SJCRH30 (cell line): Measurements from ENCODE around the gene ACTL7B. TPM values are rescaled to one million over a fixed set of nuclear protein-coding genes. Genes with fewer than 3 reads are reported as not detected.
A peak's percentile ranks its signal among the peaks of the same experiment; 100 is the strongest.
"Not testable (repeated sequence)": the region's sequence is repeated elsewhere in the genome, so short reads cannot be mapped to it uniquely, and the experiment has no call there.

Experiments
- DNase-seq, 2 experiments: peaks; one replicate each; pipeline ENCODE4 v3.0.0-alpha.2; 2015 to 2020
- H3K27ac ChIP-seq: fragments of 250-450 bp; sonication (Bioruptor Pico); 2 replicates; pipeline ENCODE4 v1.5.1; 2020; ENCODE audit warnings: mild to moderate bottlenecking, moderate library complexity
- H3K27me3 ChIP-seq: fragments of 250-450 bp; sonication (Bioruptor Pico); 2 replicates; pipeline ENCODE4 v1.5.1; 2020; ENCODE audit warnings: mild to moderate bottlenecking, moderate library complexity
- H3K36me3 ChIP-seq: fragments of 250-450 bp; sonication (Bioruptor Pico); 2 replicates; pipeline ENCODE4 v1.5.1; 2020; ENCODE audit warnings: mild to moderate bottlenecking, moderate library complexity
- H3K4me1 ChIP-seq: fragments of 250-450 bp; sonication (Bioruptor Pico); 2 replicates; pipeline ENCODE4 v1.5.1; 2020; ENCODE audit warnings: mild to moderate bottlenecking, moderate library complexity
- H3K4me3 ChIP-seq: fragments of 250-450 bp; sonication (Bioruptor Pico); 2 replicates; pipeline ENCODE4 v1.5.1; 2020; ENCODE audit warnings: mild to moderate bottlenecking, moderate library complexity
- H3K9me3 ChIP-seq: fragments of 250-450 bp; sonication (Bioruptor Pico); replicated peaks from 2 replicates; pipeline ENCODE4 v1.5.1; 2020; ENCODE audit warnings: mild to moderate bottlenecking, moderate library complexity
- total RNA-seq: library from RNA; depleted of rRNA; stranded (reverse); fragments of >200 nt; shearing (Covaris generic); gene quantifications from 2 replicates; pipeline ENCODE4 v1.2.3, GENCODE V29; 2014

ACTL7B gene
- total RNA-seq, 1 experiment from 2014 or later = not detected

DNA sequence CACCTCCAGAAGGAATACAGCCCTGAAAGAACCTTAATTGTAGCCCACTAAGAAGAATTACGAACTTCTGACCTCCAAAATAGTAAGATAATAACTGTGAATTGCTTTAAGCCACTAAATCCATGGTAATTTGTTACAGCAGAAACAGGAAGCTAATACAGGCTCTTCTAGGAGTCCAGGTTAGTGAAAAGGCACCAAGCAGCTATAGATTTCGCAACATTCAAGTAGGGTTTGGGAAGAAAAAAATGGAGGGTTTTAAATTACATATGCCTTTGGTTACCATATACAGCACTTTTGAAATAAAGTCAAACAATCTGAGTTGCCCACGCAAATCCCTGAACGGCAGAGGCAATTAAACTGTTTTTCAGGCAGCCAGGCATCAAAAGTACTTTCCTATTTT lies 4.6 kb upstream of the ACTL7B start:
- no peak for DNase-seq
- H3K9me3 ChIP-seq = no peaks in the 10 kb centered on the region

GRCh38 chr9:108859459-108860114 lies 3.8 kb upstream of the ACTL7B start:
- no peak overlapping the region for H3K27ac ChIP-seq
- no peaks in the 10 kb centered on the region for H3K27me3 ChIP-seq
- H3K36me3 ChIP-seq = no peaks in the 10 kb centered on the region
- H3K4me3 ChIP-seq = no peak overlapping the region
- no peaks in the 10 kb centered on the region for H3K9me3 ChIP-seq
- H3K4me1 ChIP-seq = no peaks in the 10 kb centered on the region
- peak in 1 of 2 experiments; percentile 22 for DNase-seq

More for the DNA sequence above, 4.6 kb upstream of the ACTL7B start:
- no peak overlapping the region for H3K27ac ChIP-seq
- H3K4me1 ChIP-seq = no peaks in the 10 kb centered on the region
- no peak overlapping the region for H3K4me3 ChIP-seq
- H3K36me3 ChIP-seq = no peaks in the 10 kb centered on the region
- no peaks in the 10 kb centered on the region for H3K27me3 ChIP-seq

DNA sequence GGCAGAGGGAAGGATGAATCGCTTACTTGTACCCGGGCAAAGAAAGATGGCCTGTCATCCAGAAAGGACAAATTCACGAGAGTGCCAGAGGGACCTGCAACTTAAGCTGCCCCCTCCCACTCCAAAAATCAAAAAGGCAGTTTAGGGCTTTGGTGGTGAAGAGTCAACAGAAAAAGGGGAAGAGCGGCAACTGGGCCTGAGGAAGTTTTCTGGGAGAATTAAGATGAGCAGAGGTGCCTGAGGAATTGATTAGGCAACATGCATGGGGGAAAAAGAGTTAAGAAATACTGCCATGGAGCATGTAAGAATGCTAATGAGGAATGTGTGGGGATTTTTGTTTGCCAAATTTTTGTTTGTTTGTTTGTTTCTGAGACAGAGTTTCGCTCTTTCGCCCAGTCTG lies 1.8 kb upstream of the ACTL7B start:
- DNase-seq = no peak
- Histone ChIP-seq H3K4me3 (no peak overlapping the region), H3K27ac (no peak overlapping the region), H3K4me1 (no peaks in the 10 kb centered on the region), H3K27me3 (no peaks in the 10 kb centered on the region), H3K36me3 (no peaks in the 10 kb centered on the region), H3K9me3 (no peaks in the 10 kb centered on the region)

DNA sequence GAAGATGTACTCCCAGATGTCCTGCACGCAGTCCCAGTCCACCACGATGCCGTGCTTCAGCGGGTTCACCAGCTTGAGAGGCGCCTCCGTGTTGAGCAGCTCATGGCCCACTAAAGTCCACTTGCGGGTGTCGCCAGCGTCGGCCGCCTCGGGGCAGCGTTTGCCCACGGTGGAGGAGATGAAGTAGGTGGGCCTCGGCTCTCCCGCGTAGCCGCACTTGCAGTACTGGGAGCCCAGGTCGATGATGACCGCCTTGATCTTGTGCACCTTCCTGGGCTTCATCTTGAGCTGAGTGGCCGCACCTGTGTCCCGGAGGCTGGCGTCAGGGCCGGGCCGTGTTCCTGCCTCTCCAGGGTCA lies 278 bp downstream of the ACTL7B start:
- no peaks in the 10 kb centered on the region for H3K27me3 ChIP-seq
- H3K27ac ChIP-seq = no peak overlapping the region
- no peaks in the 10 kb centered on the region for H3K36me3 ChIP-seq
- no peaks in the 10 kb centered on the region for H3K4me1 ChIP-seq
- H3K9me3 ChIP-seq = no peaks in the 10 kb centered on the region
- DNase-seq = no peak
- no peak overlapping the region for H3K4me3 ChIP-seq

- H3K36me3 ChIP-seq = no peaks in the 10 kb centered on the region
- H3K9me3 ChIP-seq = no peaks in the 10 kb centered on the region
- H3K4me1 ChIP-seq = no peaks in the 10 kb centered on the region
- H3K4me3 ChIP-seq = 0 out of 2 replicates have a peak overlapping the region, but pooled peaks have one; percentile 18
- H3K27me3 ChIP-seq = no peaks in the 10 kb centered on the region
- no peak overlapping the region for H3K27ac ChIP-seq
- DNase-seq = peak; percentile 52 to 55
Observed at GRCh38 chr9:108854641-108855528, 901 bp downstream of the ACTL7B start.

DNA sequence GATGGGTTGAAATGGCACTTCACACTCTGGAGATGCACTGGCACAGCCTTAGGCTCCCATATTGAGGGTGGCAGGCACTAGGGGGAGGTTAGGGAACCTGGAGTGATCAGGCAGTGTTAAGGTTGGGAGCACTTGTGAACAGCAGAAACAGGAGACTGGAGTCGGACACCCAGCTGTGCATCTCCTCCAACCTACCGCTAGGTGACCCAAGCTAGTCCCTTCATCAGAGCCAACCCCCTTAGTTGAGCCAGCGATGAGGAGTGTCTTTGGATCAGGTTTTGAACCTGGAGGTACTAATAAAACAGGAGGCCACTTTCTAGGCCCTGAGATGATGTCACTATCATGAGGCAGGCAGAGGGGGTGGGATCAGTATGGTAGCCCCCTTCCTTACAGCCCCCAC lies 1.7 kb downstream of the ACTL7B start:
- Histone ChIP-seq H3K9me3 (no peaks in the 10 kb centered on the region), H3K4me1 (no peaks in the 10 kb centered on the region), H3K36me3 (no peaks in the 10 kb centered on the region), H3K27ac (no peak overlapping the region), H3K27me3 (no peaks in the 10 kb centered on the region), H3K4me3 (no peak overlapping the region)
- DNase-seq = no peak

GRCh38 chr9:108852079-108852478 lies 3.7 kb downstream of the ACTL7B start:
- no peak for DNase-seq
- H3K36me3 ChIP-seq = no peaks in the 10 kb centered on the region
- no peak overlapping the region for H3K4me3 ChIP-seq
- no peak overlapping the region for H3K27ac ChIP-seq
- H3K9me3 ChIP-seq = no peaks in the 10 kb centered on the region
- no peaks in the 10 kb centered on the region for H3K4me1 ChIP-seq
- no peaks in the 10 kb centered on the region for H3K27me3 ChIP-seq

- Histone ChIP-seq H3K4me1 (no peaks in the 10 kb centered on the region), H3K9me3 (no peaks in the 10 kb centered on the region), H3K4me3 (no peak overlapping the region), H3K36me3 (no peaks in the 10 kb centered on the region), H3K27ac (no peak overlapping the region), H3K27me3 (no peaks in the 10 kb centered on the region)
- DNase-seq = no peak
Observed at GRCh38 chr9:108851138-108851537, 4.6 kb downstream of the ACTL7B start.

- H3K27me3 ChIP-seq = no peaks in the 10 kb centered on the region
- no peak overlapping the region for H3K27ac ChIP-seq
- H3K9me3 ChIP-seq = no peaks in the 10 kb centered on the region
- peak in 1 of 2 experiments; percentile 27 for DNase-seq
- H3K4me3 ChIP-seq = no peak overlapping the region
- H3K36me3 ChIP-seq = no peaks in the 10 kb centered on the region
- peaks cover under 1% of the 10 kb centered on the region; the same call in 1 of the 2 replicates for H3K4me1 ChIP-seq
Observed at GRCh38 chr9:108850293-108850897, 5.4 kb downstream of the ACTL7B start.

DNA sequence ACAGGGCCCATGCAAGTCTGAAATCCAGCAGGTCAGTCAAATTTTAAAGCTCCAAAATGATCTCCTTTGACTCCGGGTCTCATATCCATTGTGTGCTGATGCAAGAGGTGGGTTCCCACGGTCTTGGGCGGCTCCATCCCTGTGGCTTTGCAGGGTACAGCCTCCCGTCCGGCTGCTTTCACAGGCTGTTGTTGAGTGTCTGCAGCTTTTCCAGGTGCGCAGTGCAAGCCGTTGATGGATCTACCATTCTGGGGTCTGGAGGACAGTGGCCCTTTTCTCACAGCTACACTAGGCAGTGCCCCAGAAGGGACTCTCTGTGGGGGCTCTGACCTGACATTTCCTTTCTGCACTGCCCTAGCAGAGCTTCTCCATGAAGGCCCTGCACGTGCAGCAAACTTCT lies 7.5 kb downstream of the ACTL7B start:
- DNase-seq, H3K27ac ChIP-seq, H3K27me3 ChIP-seq, H3K4me3 ChIP-seq, H3K9me3 ChIP-seq, H3K36me3 ChIP-seq: not testable (repeated sequence)
- H3K4me1 ChIP-seq = peaks cover 13% of the 10 kb centered on the region; the same call in 1 of the 2 replicates

DNA sequence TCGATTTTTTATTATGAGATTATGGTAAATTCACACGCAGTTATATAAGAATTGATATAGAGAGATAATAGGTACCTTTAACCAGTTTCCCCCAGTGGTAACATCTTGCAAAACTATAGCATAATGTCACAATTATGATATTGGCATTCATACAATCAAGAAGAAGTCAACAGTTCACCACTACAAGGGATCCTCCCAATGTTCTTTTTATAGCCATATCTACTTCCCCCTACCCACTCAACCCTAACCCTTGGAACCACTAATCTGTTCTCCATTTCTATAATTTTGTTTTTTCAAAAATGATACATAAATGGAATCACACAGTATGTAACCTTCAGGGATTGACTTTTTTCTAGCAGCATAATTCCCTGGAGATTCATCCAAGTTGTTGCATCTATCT lies 9.8 kb downstream of the ACTL7B start:
- Histone ChIP-seq H3K4me3 (no peak overlapping the region), H3K27me3 (peaks cover 6% of the 10 kb centered on the region; the same call in 1 of the 2 replicates), H3K27ac (no peak overlapping the region), H3K36me3 (no peaks in the 10 kb centered on the region), H3K4me1 (peaks cover 13% of the 10 kb centered on the region; the same call in 1 of the 2 replicates), H3K9me3 (no peaks in the 10 kb centered on the region)
- no peak for DNase-seq

DNA sequence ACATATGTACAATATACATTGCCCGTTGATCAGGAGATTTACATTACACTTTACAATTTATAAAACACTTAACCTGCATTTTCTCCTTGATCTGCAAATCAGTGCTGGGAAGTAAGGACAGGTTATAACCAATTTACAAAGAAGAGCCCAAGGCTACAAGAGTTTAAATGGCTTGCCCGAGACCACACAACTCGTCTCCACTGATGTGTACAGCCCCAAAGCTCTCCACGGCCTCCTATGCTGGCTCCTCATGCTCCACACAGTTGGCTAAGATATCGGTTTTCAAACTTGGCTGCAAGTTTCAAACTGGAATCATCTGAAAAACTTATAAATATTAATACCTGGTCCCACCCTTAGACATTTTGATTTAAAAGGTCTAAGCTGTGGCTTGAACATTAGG lies 10.3 kb downstream of the ACTL7B start:
- peak in 1 of 2 experiments; percentile 28 for DNase-seq
- H3K27ac ChIP-seq = no peak overlapping the region
- H3K36me3 ChIP-seq = no peaks in the 10 kb centered on the region
- H3K4me1 ChIP-seq = peaks cover 13% of the 10 kb centered on the region; the same call in 1 of the 2 replicates
- no peak overlapping the region for H3K4me3 ChIP-seq
- H3K9me3 ChIP-seq = no peaks in the 10 kb centered on the region
- H3K27me3 ChIP-seq = peaks cover 6% of the 10 kb centered on the region; the same call in 1 of the 2 replicates

- Histone ChIP-seq H3K4me1 (peaks cover 13% of the 10 kb centered on the region; the same call in 1 of the 2 replicates), H3K27ac (no peak overlapping the region), H3K27me3 (peaks cover 6% of the 10 kb centered on the region; the same call in 1 of the 2 replicates), H3K36me3 (no peaks in the 10 kb centered on the region), H3K9me3 (no peaks in the 10 kb centered on the region), H3K4me3 (no peak overlapping the region)
- no peak for DNase-seq
Observed at GRCh38 chr9:108844856-108845255, 10.9 kb downstream of the ACTL7B start.

- H3K27me3 ChIP-seq = peaks cover 6% of the 10 kb centered on the region; the same call in 1 of the 2 replicates
- no peak overlapping the region for H3K27ac ChIP-seq
- no peak for DNase-seq
- no peak overlapping the region for H3K4me3 ChIP-seq
- no peaks in the 10 kb centered on the region for H3K9me3 ChIP-seq
- peaks cover 13% of the 10 kb centered on the region; the same call in 1 of the 2 replicates for H3K4me1 ChIP-seq
- H3K36me3 ChIP-seq = no peaks in the 10 kb centered on the region
Observed at GRCh38 chr9:108844391-108844790, 11.4 kb downstream of the ACTL7B start.
